ENCODE results near the gene SMOC2.

GRCh38 chr6:168631564-168631963 is 190.6 kb downstream of the SMOC2 start:
- TF ChIP-seq, protein P1, sequence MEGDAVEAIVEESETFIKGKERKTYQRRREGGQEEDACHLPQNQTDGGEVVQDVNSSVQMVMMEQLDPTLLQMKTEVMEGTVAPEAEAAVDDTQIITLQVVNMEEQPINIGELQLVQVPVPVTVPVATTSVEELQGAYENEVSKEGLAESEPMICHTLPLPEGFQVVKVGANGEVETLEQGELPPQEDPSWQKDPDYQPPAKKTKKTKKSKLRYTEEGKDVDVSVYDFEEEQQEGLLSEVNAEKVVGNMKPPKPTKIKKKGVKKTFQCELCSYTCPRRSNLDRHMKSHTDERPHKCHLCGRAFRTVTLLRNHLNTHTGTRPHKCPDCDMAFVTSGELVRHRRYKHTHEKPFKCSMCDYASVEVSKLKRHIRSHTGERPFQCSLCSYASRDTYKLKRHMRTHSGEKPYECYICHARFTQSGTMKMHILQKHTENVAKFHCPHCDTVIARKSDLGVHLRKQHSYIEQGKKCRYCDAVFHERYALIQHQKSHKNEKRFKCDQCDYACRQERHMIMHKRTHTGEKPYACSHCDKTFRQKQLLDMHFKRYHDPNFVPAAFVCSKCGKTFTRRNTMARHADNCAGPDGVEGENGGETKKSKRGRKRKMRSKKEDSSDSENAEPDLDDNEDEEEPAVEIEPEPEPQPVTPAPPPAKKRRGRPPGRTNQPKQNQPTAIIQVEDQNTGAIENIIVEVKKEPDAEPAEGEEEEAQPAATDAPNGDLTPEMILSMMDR (IDR thresholded peaks at IDR 0.05) = no peak
- TF ChIP-seq POLR2AphosphoS5 (IDR thresholded peaks at IDR 0.05) (no peak), POLR2A (IDR thresholded peaks at IDR 0.05; ENCODE audit: low read depth) (no peak)
